22Rv1 (cell line): ENCODE measurements around the gene VAPB.

Source experiments
- ZFX ChIP-seq: fragments of 450-650 bp; IDR thresholded peaks from 2 replicates; pipeline ENCODE4 v1.6.1; 2017; ENCODE audit warnings: antibody characterized with exemption, borderline replicate concordance
- TF ChIP-seq, protein P1 (sequence below): fragments of 450-650 bp; IDR thresholded peaks from 2 replicates; pipeline ENCODE4 v1.5.1; 2017; ENCODE audit warnings: mild to moderate bottlenecking

DNA sequence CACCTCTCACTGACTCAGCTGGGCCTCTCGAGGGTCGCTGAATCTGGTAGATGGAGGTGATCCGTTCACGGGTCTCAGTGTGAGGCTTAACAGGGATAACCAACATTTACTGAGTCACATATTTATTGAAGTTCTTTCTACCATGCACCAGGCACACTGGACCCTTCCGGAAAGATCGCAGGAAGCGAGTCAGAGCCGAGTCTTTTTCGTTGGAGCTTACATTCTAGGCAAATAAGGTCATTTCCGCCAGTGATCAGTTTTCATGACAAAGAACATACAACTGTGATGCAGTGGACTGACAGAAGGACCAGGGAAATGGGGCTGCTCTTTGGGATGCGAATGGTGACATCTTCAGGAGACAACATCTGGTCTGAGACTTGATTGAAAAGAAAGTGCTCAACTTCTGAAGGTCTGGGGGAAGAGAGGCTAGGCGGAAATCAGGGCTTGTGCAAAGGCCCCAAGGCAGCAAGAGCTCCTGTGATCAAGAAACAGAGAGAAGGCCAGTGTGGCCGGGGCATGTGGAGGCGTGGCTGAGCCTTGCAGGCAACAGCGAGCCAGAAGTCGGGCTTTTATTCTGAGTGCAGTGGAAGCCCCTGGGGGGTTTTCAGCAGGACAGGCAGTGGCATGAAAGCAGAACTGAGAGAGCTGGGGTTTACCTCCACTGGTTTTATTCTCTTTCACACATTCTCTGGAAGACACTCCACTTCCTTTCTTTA is 69.5 kb downstream of the VAPB start:
- TF ChIP-seq, protein P1, sequence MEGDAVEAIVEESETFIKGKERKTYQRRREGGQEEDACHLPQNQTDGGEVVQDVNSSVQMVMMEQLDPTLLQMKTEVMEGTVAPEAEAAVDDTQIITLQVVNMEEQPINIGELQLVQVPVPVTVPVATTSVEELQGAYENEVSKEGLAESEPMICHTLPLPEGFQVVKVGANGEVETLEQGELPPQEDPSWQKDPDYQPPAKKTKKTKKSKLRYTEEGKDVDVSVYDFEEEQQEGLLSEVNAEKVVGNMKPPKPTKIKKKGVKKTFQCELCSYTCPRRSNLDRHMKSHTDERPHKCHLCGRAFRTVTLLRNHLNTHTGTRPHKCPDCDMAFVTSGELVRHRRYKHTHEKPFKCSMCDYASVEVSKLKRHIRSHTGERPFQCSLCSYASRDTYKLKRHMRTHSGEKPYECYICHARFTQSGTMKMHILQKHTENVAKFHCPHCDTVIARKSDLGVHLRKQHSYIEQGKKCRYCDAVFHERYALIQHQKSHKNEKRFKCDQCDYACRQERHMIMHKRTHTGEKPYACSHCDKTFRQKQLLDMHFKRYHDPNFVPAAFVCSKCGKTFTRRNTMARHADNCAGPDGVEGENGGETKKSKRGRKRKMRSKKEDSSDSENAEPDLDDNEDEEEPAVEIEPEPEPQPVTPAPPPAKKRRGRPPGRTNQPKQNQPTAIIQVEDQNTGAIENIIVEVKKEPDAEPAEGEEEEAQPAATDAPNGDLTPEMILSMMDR, result no peak
- no peak for TF ChIP-seq ZFX
